Smooth muscle cell (in vitro differentiated cells): ENCODE results near the gene SLBP. TPM values are rescaled to one million over a fixed set of nuclear protein-coding genes. Genes with fewer than 3 reads are reported as not detected.

ENCODE experiments used
- DNase-seq: peaks from one replicate; lab custom pipeline; 2025; ENCODE audit not compliant: unreplicated experiment; lab: John Stamatoyannopoulos, UW
- H2AFZ ChIP-seq: fragments of 200-600 bp; sonication (generic); 2 replicates; pipeline ENCODE4 v1.6.0; 2016; ENCODE audit warnings: antibody characterized with exemption, low read depth, mild to moderate bottlenecking
- H3F3A ChIP-seq: fragments of 200-600 bp; sonication (generic); 2 replicates; pipeline ENCODE4 v1.6.0; 2017; ENCODE audit warnings: antibody characterized with exemption, low read depth
- H3K27ac ChIP-seq: fragments of 200-600 bp; sonication (generic); 2 replicates; pipeline ENCODE4 v1.5.1; 2016; ENCODE audit warnings: low read depth, mild to moderate bottlenecking
- H3K27me3 ChIP-seq: fragments of 200-600 bp; sonication (generic); 2 replicates; pipeline ENCODE4 v1.6.1; 2016; ENCODE audit warnings: low read depth, mild to moderate bottlenecking
- H3K36me3 ChIP-seq: fragments of 200-600 bp; sonication (generic); 2 replicates; pipeline ENCODE4 v1.5.1; 2016; ENCODE audit warnings: low read depth
- H3K4me1 ChIP-seq: fragments of 200-600 bp; sonication (generic); 2 replicates; pipeline ENCODE4 v1.5.1; 2016; ENCODE audit warnings: low read depth
- H3K4me2 ChIP-seq: fragments of 200-600 bp; sonication (generic); 2 replicates; pipeline ENCODE4 v1.6.0; 2016; ENCODE audit warnings: mild to moderate bottlenecking
- H3K4me3 ChIP-seq: fragments of 200-600 bp; sonication (generic); 2 replicates; pipeline ENCODE4 v1.5.1; 2016; ENCODE audit warnings: mild to moderate bottlenecking
- H3K79me2 ChIP-seq: fragments of 200-600 bp; sonication (generic); 2 replicates; pipeline ENCODE4 v1.6.0; 2016; ENCODE audit warnings: low read depth, mild to moderate bottlenecking
- H3K9ac ChIP-seq: fragments of 200-600 bp; sonication (generic); 2 replicates; pipeline ENCODE4 v1.6.0; 2016; ENCODE audit warnings: low read depth
- H3K9me3 ChIP-seq: fragments of 200-600 bp; sonication (generic); replicated peaks from 2 replicates; pipeline ENCODE4 v1.5.1; 2016; ENCODE audit warnings: low read depth
- H4K20me1 ChIP-seq: fragments of 200-600 bp; sonication (generic); 2 replicates; pipeline ENCODE4 v1.6.0; 2016; ENCODE audit warnings: low read depth
- CTCF ChIP-seq: fragments of 200-600 bp; sonication (generic); IDR thresholded peaks from 2 replicates; pipeline ENCODE4 v1.5.1; 2017; ENCODE audit warnings: borderline replicate concordance, mild to moderate bottlenecking, antibody characterized with exemption; ENCODE audit not compliant: insufficient read depth, poor library complexity, severe bottlenecking
- WGBS: methylation state at CpG from one replicate; pipeline ENCODE4 v1.1.7; 2016; ENCODE audit warnings: low lambda C conversion rate; 5-methylcytosine and 5-hydroxymethylcytosine counted together
- polyA plus RNA-seq: library from polyadenylated mRNA; unstranded; fragments of >200 nt; fragmentation: Nextera tagmentation; extraction: Ambion mirVana; gene quantifications from 2 replicates; pipeline ENCODE4 v1.2.1, GENCODE V29; 2016
- total RNA-seq: library from RNA; depleted of rRNA; stranded (reverse); fragments of >200 nt; gene quantifications from 2 replicates; pipeline ENCODE4 v1.2.3, GENCODE V29; 2014

The SLBP gene
- total and polyA plus RNA-seq, 2 experiments from 2014 or later = 55.4 to 63.9 TPM

GRCh38 chr4:1756893-1757779 is 45.0 kb upstream of the SLBP start:
- Histone ChIP-seq H2AFZ (no peak overlapping the region), H3K79me2 (no peaks in the 10 kb centered on the region), H3F3A (no peaks in the 10 kb centered on the region), H3K36me3 (no peaks in the 10 kb centered on the region), H3K9me3 (no peaks in the 10 kb centered on the region), H3K27me3 (no peaks in the 10 kb centered on the region), H3K27ac (no peak overlapping the region), H3K4me1 (peaks cover 15% of the 10 kb centered on the region), H3K9ac (no peak overlapping the region), H4K20me1 (no peaks in the 10 kb centered on the region), H3K4me2 (no peak overlapping the region), H3K4me3 (no peak overlapping the region)
- DNase-seq = no peak
- 91% methylated on average over 16 of the region's 20 CpGs for WGBS
- TF ChIP-seq CTCF = no peak

GRCh38 chr4:1756079-1756478 is 44.0 kb upstream of the SLBP start:
- H3K79me2 ChIP-seq = no peaks in the 10 kb centered on the region
- no peak overlapping the region for H3K9ac ChIP-seq
- H3K4me1 ChIP-seq = peaks cover 19% of the 10 kb centered on the region
- 90% methylated on average over 17 of the region's 18 CpGs for WGBS
- H3K4me2 ChIP-seq = no peak overlapping the region
- H3F3A ChIP-seq = no peaks in the 10 kb centered on the region
- H2AFZ ChIP-seq = no peak overlapping the region
- no peak for TF ChIP-seq CTCF
- no peaks in the 10 kb centered on the region for H3K36me3 ChIP-seq
- H3K4me3 ChIP-seq = no peak overlapping the region
- no peak for DNase-seq
- no peak overlapping the region for H3K27ac ChIP-seq
- no peaks in the 10 kb centered on the region for H3K27me3 ChIP-seq
- no peaks in the 10 kb centered on the region for H4K20me1 ChIP-seq
- H3K9me3 ChIP-seq = no peaks in the 10 kb centered on the region

- Histone ChIP-seq H3K36me3 (no peaks in the 10 kb centered on the region), H3K9ac (no peak overlapping the region), H3K9me3 (no peaks in the 10 kb centered on the region), H4K20me1 (no peaks in the 10 kb centered on the region), H3K4me3 (no peak overlapping the region), H3K27me3 (no peaks in the 10 kb centered on the region), H2AFZ (no peak overlapping the region), H3F3A (no peaks in the 10 kb centered on the region), H3K27ac (no peak overlapping the region), H3K79me2 (no peaks in the 10 kb centered on the region), H3K4me1 (peaks cover 12% of the 10 kb centered on the region), H3K4me2 (no peak overlapping the region)
- TF ChIP-seq CTCF = no peak
- WGBS = 88% methylated on average over 16 of the region's 17 CpGs
- no peak for DNase-seq
Observed at GRCh38 chr4:1755297-1755696, 43.2 kb upstream of the SLBP start.

- Histone ChIP-seq H3K27ac (no peak overlapping the region), H3K4me2 (no peak overlapping the region), H4K20me1 (no peaks in the 10 kb centered on the region), H3K79me2 (no peaks in the 10 kb centered on the region), H3K4me1 (peaks cover 8% of the 10 kb centered on the region), H3K9ac (no peak overlapping the region), H3K9me3 (no peaks in the 10 kb centered on the region), H2AFZ (no peak overlapping the region), H3K27me3 (no peaks in the 10 kb centered on the region), H3F3A (no peaks in the 10 kb centered on the region), H3K36me3 (no peaks in the 10 kb centered on the region), H3K4me3 (no peak overlapping the region)
- no peak for TF ChIP-seq CTCF
- DNase-seq = no peak
- 71% methylated on average over 5 of the region's 5 CpGs for WGBS
Observed at GRCh38 chr4:1754336-1754735, 42.2 kb upstream of the SLBP start.
